Measurements from ENCODE around the gene ZNF599. TPM values are rescaled to one million over a fixed set of nuclear protein-coding genes. Genes with fewer than 3 reads are reported as not detected.

The ZNF599 gene
- total and polyA plus RNA-seq, 2 experiments from 2014 or later = 6.0 to 6.2 TPM

DNA sequence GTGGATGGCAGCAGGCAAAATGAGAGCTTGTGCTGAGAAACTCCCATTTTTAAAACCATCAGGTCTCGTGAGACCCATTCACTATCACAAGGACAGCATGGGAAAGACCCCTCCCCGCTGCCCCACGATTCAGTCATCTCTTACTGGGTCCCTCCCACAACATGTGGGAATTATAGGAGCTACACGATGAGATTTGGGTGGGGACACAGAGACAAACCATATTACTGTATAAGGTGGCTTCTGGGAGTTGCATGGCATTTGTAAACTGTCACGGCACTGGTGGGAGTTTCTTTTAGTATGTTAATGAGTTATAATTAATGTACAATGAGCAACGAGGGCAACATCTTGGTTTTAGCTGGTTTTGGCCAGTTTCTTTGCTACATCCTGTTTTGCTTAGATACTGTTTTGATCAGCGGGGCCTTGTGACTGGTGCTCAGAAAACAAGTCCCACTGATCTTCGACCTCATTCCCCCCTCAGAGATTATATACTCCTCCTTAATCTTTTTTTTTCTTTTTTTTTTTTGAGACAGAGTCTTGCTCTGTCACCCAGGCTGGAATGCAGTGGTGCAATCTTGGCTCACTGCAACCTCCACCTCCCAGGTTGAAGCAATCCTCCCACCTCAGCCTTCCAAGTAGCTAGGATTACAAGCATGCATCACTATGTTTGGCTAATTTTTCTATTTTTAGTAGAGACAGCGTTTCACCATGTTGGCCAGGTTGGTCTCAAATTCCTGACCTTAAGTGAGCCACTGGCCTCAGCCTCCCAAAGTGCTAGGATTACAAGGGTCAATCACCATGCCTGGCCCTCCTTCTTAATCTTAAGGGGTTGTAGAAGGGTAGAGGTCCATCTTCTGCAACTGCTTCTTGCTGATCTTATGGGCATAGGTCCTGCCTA, 21.3 kb upstream of the ZNF599 start:
- Histone ChIP-seq H3K36me3 (replicated peaks; ENCODE audit: insufficient read depth, low read depth) (no peaks in the 10 kb centered on the region), H3K4me2 (no peak overlapping the region), H3K27ac (no peak overlapping the region), H4K20me1 (ENCODE audit: insufficient read depth, poor library complexity, severe bottlenecking) (no peaks in the 10 kb centered on the region), H3K4me1 (ENCODE audit: insufficient read depth) (no peaks in the 10 kb centered on the region), H3K4me3 (no peak overlapping the region), H2AFZ (no peak overlapping the region), H3K27me3 (no peaks in the 10 kb centered on the region), H3K9me2 (replicated peaks; ENCODE audit: insufficient read depth) (no peaks in the 10 kb centered on the region), H3K79me2 (no peaks in the 10 kb centered on the region), H3K9me3 (ENCODE audit: low read depth) (no peaks in the 10 kb centered on the region)
- 62% methylated on average over 9 of the region's 9 CpGs for WGBS (ENCODE audit: low lambda C conversion rate, missing lambda C conversion rate)
- DNase-seq (ENCODE audit: low spot score) = no peak
- no peak for TF ChIP-seq EZH2 (IDR thresholded peaks at IDR 0.05; ENCODE audit: borderline replicate concordance)
- no peak for TF ChIP-seq CTCF (IDR thresholded peaks at IDR 0.05; ENCODE audit: poor library complexity)
- TF ChIP-seq EZH2phosphoT487 (IDR thresholded peaks at IDR 0.05; ENCODE audit: low read depth, severe bottlenecking, unreplicated experiment) = no peak

- TF ChIP-seq CTCF (IDR thresholded peaks at IDR 0.05; ENCODE audit: poor library complexity) (no peak), EZH2 (IDR thresholded peaks at IDR 0.05; ENCODE audit: borderline replicate concordance) (no peak), EZH2phosphoT487 (IDR thresholded peaks at IDR 0.05; ENCODE audit: low read depth, severe bottlenecking, unreplicated experiment) (no peak)
- 72% methylated on average over 3 of the region's 3 CpGs for WGBS (ENCODE audit: low lambda C conversion rate, missing lambda C conversion rate)
- Histone ChIP-seq H3K79me2 (no peaks in the 10 kb centered on the region), H3K27me3 (no peaks in the 10 kb centered on the region), H2AFZ (no peak overlapping the region), H3K9me3 (ENCODE audit: low read depth) (no peaks in the 10 kb centered on the region), H3K27ac (no peak overlapping the region), H4K20me1 (ENCODE audit: insufficient read depth, poor library complexity, severe bottlenecking) (no peaks in the 10 kb centered on the region), H3K4me1 (ENCODE audit: insufficient read depth) (no peaks in the 10 kb centered on the region), H3K36me3 (replicated peaks; ENCODE audit: insufficient read depth, low read depth) (no peaks in the 10 kb centered on the region), H3K4me2 (no peak overlapping the region), H3K4me3 (no peak overlapping the region), H3K9me2 (replicated peaks; ENCODE audit: insufficient read depth) (no peaks in the 10 kb centered on the region)
- no peak for DNase-seq (ENCODE audit: low spot score)
Measured at GRCh38 chr19:34793565-34793964, 20.6 kb upstream of the ZNF599 start.

DNA sequence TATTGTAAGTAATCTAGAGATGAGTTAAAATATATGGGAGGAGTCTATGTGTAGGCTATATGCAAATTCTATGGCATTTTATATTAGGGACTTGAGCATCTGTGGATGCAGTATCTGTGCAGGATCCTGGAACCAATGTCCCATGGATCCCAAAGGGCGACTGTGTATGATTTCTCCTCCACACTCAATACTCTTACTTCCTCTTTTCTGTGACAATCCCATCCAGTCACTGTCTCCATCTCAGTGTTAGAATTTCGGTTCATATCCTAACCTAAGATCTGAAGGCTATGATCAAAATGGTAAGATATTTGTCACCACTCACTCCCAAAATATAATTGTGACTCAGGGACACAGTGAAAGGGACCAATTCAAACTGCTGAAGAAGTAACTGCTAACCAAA, 15.1 kb upstream of the ZNF599 start:
- TF ChIP-seq CTCF (IDR thresholded peaks at IDR 0.05; ENCODE audit: poor library complexity) (no peak), EZH2 (IDR thresholded peaks at IDR 0.05; ENCODE audit: borderline replicate concordance) (no peak), EZH2phosphoT487 (IDR thresholded peaks at IDR 0.05; ENCODE audit: low read depth, severe bottlenecking, unreplicated experiment) (no peak)
- H3K4me1 ChIP-seq (ENCODE audit: insufficient read depth) = no peaks in the 10 kb centered on the region
- no peaks in the 10 kb centered on the region for H3K27me3 ChIP-seq
- no peak overlapping the region for H3K27ac ChIP-seq
- H3K9me3 ChIP-seq (ENCODE audit: low read depth) = no peaks in the 10 kb centered on the region
- no peak for DNase-seq (ENCODE audit: low spot score)
- no peaks in the 10 kb centered on the region for H3K36me3 ChIP-seq (replicated peaks; ENCODE audit: insufficient read depth, low read depth)
- no peaks in the 10 kb centered on the region for H3K79me2 ChIP-seq
- 48% methylated on average over 2 of the region's 2 CpGs for WGBS (ENCODE audit: low lambda C conversion rate, missing lambda C conversion rate)
- no peak overlapping the region for H3K4me3 ChIP-seq
- no peak overlapping the region for H3K4me2 ChIP-seq
- no peaks in the 10 kb centered on the region for H3K9me2 ChIP-seq (replicated peaks; ENCODE audit: insufficient read depth)
- H2AFZ ChIP-seq = no peak overlapping the region
- no peaks in the 10 kb centered on the region for H4K20me1 ChIP-seq (ENCODE audit: insufficient read depth, poor library complexity, severe bottlenecking)
